DOHH2 (cell line): ENCODE measurements around the gene BSND.

Source experiments
- CTCF ChIP-seq: fragments of 200-600 bp; sonication (generic); IDR thresholded peaks from one replicate; pipeline ENCODE4 v1.5.1; 2014; ENCODE audit warnings: antibody characterized with exemption, mild to moderate bottlenecking, low read depth, low read length; ENCODE audit not compliant: poor library complexity, severe bottlenecking
- EZH2phosphoT487 ChIP-seq: fragments of 200-600 bp; sonication (generic); IDR thresholded peaks from 2 replicates; pipeline ENCODE4 v1.6.1; 2017; ENCODE audit warnings: borderline replicate concordance, mild to moderate bottlenecking, antibody characterized with exemption, low read length, moderate library complexity, mixed read lengths

DNA sequence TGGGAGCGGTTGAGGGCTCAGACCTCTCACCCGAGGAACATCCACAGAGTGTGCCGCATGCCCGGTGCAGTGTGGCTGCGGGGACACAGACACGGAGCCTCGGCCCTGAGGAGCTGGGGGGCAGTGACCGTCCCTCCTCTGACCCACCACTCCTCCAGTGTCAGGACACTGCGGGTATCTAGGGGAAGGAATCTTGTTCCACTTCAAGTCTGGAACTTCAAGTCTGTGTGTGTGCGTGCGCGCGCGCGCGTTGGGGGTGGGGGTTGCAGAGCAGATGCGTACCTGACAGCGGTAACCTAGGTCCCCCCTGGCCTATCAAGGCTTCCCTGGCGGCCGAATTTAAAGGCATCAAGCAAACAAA, 57.9 kb downstream of the BSND start:
- no peak for TF ChIP-seq CTCF
- no peak for TF ChIP-seq EZH2phosphoT487
